GM18508 (cell line): ENCODE results near the gene RFX2.
"Not testable (repeated sequence)": the region's sequence is repeated elsewhere in the genome, so short reads cannot be mapped to it uniquely, and the experiment has no call there.

Experiments used
- ATAC-seq: cut with Tn5 transposase; IDR thresholded peaks from one replicate; pipeline ENCODE4 v1.9.1; 2021; ENCODE audit warnings: moderate number of reproducible peaks; ENCODE audit not compliant: insufficient read depth, unreplicated experiment

RFX2 gene

GRCh38 chr19:5961969-5962945, 148.0 kb downstream of the RFX2 start:
- ATAC-seq, result no peak

- ATAC-seq, result not testable (repeated sequence)
Observed at GRCh38 chr19:5961641-5961968, 148.7 kb downstream of the RFX2 start.

GRCh38 chr19:5960005-5961001, 150.0 kb downstream of the RFX2 start:
- no peak for ATAC-seq

- no peak for ATAC-seq
Observed at GRCh38 chr19:5959260-5960004, 150.9 kb downstream of the RFX2 start.

GRCh38 chr19:5958851-5959122, 151.5 kb downstream of the RFX2 start:
- ATAC-seq, result no peak

GRCh38 chr19:5958074-5958850, 152.0 kb downstream of the RFX2 start:
- ATAC-seq, result no peak

GRCh38 chr19:5957170-5957569, 153.1 kb downstream of the RFX2 start:
- ATAC-seq, result no peak

GRCh38 chr19:5956728-5957127, 153.6 kb downstream of the RFX2 start:
- no peak for ATAC-seq

- ATAC-seq, result no peak
Observed at GRCh38 chr19:5956323-5956722, 154.0 kb downstream of the RFX2 start.

GRCh38 chr19:5955636-5955935, 154.7 kb downstream of the RFX2 start:
- no peak for ATAC-seq

GRCh38 chr19:5954293-5954692, 156.0 kb downstream of the RFX2 start:
- ATAC-seq, result no peak

GRCh38 chr19:5953680-5954213, 156.6 kb downstream of the RFX2 start:
- no peak for ATAC-seq

- no peak for ATAC-seq
Observed at GRCh38 chr19:5953030-5953589, 157.2 kb downstream of the RFX2 start.

GRCh38 chr19:5952193-5953029, 157.9 kb downstream of the RFX2 start:
- no peak for ATAC-seq

GRCh38 chr19:5951338-5951861, 158.9 kb downstream of the RFX2 start:
- no peak for ATAC-seq

- no peak for ATAC-seq
Observed at GRCh38 chr19:5950741-5951140, 159.6 kb downstream of the RFX2 start.

GRCh38 chr19:5949792-5950305, 160.5 kb downstream of the RFX2 start:
- no peak for ATAC-seq
